Measurements from ENCODE around the gene SASH1.

SASH1 gene

DNA sequence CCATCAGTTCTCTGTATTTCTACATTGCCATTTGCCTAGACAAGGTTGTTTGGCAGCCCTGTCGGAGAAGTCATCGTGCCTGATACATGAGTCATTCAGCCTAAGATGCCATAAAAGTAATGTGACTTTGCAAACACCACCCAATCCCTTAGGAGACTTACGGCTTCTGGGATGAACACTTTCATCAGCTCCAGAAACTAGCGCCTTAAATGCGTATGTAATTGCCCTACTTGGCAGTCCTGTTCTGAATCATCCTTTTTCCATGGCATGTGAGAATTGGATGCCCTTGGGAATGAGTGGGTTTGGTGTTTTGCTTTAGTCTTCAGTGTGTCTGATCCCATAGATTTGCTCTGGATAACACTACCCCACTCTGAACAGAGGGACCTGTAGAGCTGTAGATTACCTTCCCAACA is 158.5 kb downstream of the SASH1 start:
- peak; percentile 97 for DNase-seq (ENCODE audit: low read depth)

DNA sequence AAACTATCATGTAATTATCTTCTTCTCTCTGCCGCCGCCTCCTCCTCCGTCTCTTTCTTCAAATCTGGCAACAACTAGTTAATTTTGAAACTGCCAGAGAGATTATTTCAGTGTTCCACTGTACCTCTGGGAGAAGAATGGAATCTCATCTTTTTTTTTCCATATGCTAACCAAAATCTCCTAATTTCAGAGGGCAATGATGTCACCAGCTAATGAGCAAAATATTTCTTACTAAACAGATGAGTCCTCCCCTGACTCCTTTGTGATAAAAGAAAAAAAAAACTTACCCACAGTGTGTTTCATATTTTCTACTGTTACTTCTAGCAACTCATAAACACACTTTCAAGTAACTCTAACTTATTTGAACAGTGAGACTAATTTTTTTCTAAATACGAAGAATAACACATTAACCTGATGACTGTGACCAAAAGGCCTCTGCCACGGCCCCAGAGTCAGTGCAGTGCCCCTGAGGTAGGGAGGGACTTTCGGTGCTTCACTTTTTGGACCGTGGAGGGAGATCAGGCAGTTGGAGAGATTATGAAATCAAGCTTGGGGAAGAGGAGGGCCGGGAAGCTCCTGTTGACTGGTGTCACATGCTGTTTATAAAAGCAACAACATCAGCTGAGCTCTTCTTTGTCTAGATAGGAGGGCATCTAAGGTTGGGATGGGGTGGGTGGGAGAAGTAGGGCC is 159.6 kb downstream of the SASH1 start:
- DNase-seq (ENCODE audit: low read depth), result no peak

DNA sequence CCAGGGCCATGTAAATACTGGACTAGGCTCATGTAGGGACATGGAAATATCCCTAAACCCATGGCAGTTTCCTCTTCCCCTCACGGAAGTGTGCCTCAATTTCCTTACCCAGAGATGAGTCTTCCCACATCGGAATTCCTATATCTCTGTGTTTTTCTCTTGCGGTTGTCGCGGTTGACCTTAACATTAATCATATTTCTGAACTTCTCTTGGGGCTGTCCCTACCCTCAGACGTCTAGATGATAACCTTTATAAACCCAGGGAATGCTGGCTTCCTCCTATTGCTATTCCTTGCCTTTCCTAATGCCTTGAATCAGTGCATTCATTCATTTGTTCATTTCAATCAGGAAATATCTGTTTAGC is 160.1 kb downstream of the SASH1 start:
- no peak for DNase-seq (ENCODE audit: low read depth)

DNA sequence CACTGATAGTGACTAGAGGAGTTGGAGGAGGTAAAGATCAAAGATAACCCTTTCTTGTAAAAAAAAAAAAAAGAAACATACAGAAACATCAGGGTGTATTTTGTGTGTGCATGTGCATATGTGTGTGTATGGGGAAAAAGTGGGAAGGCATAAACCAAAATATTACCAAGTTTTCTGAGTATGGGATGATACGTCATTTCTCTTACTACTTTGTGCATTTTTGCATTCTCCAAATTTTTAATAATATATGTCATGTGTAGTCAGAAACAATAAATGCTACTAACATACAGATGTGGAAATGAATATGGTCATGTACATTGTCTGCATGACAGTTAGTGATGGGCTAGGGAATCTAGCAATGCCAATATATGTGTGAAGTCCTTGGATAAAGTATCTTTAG is 161.1 kb downstream of the SASH1 start:
- DNase-seq (ENCODE audit: low read depth), result no peak

DNA sequence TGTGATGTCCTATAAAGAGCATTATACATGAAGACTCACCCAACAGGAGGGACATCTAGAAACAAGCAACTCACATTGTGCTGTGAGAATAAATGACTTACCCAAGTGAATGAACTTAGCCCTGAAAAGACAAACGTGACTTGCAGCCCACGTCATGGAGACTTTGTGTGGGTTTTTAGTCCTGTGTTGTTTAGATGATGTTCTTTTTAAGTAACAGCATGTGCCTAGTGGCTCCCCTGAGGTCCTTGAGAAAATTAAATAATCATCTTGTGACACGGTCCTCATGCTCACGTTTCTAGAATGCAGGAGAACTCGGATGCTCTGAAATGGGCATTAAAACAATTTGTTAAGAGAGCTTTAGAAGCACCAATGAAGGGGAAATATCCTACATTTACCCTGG is 165.1 kb downstream of the SASH1 start:
- DNase-seq (ENCODE audit: low read depth), result no peak

DNA sequence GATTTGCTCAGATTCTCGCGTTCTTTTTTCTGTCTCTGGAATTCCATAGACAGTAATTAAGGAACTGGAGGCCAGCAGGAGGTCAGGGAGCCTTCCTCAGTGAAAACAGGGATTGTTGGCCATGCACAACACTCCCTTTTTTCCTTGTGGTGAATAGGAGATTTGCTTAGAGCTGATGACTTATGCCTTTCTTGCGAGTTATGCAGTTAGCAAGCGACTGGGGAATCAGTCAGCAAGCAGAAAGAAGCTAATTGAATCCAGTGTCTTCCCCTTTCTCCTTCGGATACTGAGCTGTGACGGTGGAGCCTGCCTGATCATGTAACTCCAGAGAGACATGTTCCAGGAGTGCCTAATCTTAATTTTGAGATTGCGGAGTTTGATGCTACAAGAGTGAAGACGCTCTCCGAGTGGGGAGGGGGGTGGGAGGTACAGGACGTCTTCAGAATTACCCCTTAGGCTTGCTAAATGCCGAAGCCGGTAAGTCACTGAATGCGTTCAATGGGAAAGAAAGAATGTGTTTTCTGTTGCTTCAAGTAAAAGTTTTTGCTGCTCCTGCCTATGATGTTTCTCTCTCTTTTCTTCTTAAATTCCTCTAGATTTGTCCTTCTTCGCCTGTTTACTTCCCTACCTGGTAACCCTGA is 165.9 kb downstream of the SASH1 start:
- no peak for DNase-seq (ENCODE audit: low read depth)

DNA sequence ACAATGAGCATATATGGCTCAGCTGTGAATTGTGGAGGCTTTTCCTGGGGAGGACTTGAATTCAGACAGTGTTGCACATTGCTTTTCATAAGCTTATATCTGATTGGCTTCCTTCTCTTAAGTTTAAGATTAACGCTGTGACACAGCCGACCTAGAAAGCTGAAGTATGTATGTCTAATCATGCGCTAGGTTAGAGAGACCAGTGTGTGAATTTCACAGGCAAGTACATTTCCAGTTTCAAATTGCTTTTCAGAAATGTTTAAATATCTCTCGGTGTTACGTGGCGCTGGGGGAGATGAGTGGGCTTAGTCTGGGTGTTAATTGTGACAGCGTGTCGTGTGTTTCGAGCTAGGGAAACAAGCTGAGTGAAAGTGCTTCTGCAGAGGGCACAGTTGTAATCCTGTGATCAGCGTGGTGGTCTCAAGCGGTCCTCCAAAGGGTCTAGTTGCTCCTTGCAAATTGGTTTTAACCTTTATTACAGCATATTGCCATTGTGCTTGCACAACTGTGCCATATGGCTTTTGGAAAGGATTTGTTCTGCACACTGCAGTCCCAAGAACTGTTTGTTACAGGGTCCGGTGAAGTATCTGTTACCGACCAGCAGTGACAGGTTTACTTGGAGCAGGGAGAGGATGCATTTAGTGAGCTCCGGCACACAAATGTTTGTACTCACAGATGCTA is 166.6 kb downstream of the SASH1 start:
- no peak for DNase-seq (ENCODE audit: low read depth)

DNA sequence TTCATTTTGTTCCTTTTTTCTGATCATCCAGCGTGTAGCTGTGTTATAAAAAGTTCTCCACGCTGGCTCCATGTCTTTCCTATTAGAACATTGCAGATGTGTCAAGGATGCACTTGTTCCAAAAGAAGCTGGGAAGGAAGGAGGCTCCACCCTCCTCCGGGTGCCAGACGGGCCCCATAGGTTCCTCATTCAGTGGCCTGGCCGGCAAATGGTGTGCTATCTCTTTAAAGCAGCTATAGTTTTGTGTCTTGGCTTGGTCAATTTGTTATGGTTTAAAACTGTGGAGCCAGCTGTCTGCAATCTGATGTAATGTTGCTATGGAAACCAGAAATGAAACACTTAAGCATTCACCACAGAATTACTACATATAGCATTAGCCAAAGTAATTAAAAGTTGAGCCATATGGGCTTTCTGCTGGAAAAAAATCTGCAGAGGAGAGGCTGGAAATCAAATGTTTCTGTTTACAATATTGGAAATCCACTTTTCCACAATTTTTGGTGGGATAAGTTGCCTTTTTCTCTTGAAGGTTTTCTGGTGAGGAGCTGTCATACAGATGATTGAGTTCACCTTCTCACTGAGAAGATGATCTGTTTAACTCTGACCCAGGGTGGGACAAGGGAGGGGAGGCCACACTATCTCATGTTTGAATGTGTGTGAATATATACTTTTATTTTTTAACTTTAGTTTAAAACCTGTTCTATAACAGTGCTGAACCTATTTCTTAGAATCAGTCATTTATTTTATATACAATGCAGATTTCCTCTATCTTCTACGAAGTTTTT is 167.4 kb downstream of the SASH1 start:
- no peak for DNase-seq (ENCODE audit: low read depth)

DNA sequence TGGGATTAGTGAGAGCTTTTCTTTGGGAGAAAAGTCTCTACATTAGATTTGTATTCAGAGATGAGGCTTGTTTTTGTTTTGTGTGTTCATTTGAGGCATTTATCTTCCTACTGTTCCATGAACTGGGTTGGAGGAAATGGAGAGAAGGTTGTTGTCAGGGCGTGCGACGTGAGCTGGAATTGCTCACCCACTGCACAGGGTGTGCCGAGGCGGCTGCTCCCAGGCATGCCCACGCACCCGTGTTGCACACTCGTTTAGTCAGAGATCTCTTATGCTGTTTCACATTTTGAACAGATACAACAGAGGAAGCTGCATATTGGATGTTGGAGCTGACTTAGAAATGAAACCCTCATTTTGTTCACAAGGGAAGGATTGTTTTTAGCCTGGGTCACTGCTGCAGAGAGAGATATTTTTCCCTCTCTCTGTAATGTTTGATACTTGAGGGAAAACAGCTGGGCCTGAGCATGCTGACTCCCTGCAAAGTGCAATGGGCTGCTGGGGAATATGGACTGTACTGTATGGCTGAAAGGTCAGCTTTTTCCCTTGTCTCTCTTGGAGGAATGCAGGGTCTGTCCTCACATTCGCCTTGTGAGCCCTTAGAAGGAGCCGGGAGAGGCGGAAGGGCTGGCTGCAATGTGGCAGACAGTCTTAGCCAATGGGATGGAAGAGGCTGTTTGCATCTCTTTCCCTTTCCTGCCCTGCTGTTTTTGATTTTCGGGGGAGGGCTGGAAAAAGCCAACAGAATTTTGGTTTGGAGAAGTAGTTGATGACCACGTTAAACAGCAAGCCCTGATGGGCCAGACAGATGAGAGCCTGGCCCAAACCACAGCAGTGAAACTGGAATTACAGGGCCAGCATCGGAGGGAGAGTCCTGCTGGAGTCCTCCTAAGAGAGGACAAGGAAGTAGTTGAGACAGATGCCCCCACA is 170.8 kb downstream of the SASH1 start:
- no peak for DNase-seq (ENCODE audit: low read depth)

DNA sequence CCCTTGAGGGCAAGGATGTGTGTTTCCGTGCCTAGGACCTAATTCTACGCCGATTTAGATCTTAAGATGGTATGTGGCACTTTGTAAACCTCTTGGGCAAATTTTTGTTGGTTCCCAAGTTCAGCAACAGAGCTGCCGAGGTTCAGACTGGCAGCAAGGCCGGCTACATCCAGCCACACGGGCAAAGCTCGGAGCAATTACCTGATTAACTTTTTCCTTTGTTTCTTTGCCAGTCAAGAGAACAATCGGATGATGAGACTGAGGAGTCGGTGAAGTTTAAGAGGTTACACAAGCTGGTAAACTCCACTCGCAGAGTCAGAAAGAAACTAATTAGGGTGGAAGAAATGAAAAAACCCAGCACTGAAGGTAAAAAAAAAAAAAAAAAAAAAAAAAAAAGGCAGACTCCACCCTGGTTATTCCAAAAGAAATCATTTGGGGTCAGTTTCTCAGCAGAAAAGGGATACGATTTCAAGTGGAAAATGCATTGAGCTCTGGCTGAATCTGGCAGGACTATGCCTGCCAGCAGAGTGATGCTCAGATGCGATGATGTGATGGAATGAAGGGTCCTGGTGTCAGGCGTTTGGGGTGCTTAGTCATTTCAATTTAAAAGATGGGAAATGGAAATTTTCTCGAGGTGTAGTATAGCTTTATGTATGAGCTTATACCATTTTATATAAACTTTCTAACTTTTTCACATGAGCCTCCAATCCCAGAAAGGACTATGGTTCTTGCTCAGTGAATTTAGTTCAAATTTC is 171.6 kb downstream of the SASH1 start:
- DNase-seq (ENCODE audit: low read depth), result no peak

DNA sequence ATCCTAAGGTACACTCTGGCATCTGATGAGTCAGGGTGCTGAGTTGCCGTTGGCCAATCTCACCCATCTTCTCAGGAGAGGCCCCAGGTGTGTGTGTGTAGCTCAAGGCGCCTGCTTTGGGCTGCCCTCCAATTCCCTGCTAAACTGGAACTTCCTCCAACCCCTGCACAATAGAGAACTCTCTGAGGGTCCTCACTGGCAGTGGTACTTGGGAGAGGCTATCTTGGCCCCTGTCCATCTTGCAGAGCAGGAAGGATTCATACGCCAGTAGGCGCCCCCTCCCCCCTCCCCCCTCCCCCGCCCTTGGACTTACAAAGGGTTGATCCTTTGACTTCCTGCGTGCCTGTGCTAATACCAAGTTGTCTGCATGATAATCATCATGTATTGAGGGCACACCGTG is 173.6 kb downstream of the SASH1 start:
- DNase-seq (ENCODE audit: low read depth), result no peak

DNA sequence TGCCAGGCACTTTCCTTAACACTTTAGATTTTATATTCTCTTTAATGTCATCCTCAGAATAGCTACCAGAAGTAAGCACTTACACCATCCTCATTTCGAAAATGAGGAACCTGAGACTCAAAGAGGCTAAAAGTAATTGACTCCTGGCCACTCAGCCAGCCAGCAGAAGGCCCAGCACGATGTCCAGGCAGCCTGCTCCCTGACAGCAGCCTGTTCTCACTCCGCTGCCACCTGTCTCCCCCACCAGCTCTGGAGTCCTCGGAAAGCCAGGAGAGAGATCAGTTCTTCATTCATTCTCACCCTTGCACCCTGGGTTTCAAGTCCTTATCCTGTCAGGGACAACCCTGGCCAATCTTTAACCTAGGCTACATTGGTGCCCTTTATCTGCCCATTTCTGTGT is 174.0 kb downstream of the SASH1 start:
- no peak for DNase-seq (ENCODE audit: low read depth)

DNA sequence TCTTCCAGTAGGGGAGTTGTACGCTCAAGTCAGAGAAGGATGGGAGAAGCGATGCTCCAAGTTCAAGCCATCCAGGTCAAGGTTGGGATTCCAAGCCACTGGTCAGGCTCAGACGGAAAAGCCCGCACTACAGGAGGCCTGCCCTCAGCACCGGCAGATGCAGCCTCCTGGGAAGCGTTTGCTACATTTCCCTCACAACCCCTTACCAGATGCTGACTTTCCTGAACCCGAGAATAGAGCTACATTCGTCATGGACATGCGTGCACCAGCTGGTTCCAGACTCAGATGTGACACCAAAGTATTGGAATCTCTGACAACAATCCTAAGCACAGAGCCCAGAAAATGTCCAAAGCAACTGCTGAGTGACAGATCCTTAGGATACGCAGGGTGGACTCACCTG is 174.8 kb downstream of the SASH1 start:
- DNase-seq (ENCODE audit: low read depth), result no peak

DNA sequence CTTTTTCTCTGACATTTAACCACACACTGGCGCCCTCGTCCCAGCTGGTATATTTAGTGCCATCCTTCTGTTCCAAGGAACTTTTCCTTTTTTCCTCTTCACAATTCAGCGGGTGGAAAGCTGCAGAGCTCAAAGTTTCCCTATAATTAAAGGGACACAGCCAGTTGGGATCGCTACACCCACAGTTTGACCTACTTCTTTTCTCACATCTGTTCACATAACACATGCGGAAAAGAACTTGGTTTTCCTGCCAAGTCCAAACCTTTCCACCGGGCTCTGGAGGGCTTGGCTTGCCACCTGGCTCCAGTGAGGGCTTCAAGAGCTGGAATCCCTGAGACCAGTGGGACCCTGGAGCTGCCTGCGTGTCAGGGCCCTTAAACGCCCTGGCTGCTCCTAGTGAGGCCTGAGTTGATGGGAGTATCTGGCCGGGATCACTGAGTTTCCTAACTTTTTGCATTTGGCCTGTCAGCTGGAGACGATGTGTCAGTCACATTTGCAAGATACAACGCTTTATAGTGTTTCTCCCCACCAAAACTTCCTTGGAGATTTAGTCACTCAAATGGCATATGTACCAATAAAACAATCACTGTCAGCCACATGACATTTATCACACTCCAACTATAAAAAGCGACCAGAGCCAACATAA is 176.0 kb downstream of the SASH1 start:
- DNase-seq (ENCODE audit: low read depth), result no peak

DNA sequence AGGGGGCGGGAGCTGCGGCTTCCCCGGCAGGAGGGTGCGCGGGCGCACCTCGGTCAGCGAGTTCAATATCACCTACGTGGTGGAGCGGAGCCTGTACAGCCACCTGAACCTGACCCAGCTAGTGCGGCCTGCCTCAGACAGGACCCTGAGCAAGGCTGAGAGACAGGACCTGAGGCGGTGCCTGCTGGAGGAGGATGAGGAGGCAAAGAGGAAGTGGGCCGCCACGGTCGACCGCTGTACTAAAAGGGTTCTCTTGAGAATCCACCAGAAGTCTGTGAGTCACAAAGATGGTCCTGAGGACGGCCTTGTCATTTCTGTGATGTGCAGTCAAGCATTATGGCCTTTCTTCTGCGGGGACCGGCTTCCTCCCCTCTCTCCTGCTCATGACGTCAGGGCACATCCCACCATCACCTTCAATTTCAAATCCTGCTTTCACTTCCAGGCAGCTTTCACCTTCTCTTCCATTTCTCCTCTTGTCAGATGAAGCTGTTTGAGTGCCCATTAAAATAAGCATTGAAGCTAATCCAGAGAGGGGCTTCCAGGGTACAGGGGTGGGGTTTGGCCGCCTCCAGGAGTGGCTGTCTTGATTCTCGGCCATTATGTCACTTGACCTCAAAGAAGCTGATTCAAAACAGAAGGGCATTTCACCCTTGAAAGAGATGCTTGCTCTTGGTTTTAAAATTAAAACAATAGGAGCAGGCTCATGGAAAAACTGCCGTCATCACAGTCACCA is 177.6 kb downstream of the SASH1 start:
- DNase-seq (ENCODE audit: low read depth), result no peak

DNA sequence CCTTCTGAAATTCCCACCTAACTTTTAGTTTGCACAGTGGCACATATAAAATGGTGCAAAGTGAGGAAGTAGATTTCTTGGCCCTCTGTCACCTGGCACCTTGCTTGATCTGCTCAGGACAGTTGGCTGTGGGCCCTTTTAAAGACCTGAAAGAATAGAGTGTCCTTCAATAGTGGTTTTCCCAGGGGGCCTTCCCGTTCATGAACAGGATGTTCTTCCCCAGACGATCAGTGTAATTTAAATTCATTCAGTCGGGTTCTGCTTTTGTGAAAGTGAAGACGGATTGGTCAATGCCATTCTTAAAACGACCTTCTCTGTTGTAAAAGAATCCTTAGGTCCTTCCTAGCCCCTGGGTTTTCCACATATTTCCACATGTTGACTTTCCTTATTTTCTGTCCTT is 178.5 kb downstream of the SASH1 start:
- no peak for DNase-seq (ENCODE audit: low read depth)

DNA sequence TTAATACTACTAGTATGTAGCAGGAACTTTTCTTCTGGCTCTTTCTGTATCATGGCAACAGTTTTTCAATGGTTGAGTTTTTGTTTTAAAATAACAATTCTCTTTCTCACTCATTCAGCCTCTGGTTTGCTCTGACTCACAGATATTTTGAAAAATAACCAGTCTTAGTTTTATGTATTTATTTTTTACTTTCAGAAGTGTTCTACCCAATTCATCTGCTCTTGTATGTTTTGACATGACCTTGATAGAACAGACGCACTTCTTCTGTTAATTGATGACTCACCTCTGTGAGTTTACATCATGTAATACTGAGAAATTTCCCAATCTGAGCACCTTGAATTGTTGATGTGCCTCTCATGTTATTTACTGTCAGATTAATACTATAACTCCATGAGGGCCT is 178.9 kb downstream of the SASH1 start:
- DNase-seq (ENCODE audit: low read depth), result no peak

DNA sequence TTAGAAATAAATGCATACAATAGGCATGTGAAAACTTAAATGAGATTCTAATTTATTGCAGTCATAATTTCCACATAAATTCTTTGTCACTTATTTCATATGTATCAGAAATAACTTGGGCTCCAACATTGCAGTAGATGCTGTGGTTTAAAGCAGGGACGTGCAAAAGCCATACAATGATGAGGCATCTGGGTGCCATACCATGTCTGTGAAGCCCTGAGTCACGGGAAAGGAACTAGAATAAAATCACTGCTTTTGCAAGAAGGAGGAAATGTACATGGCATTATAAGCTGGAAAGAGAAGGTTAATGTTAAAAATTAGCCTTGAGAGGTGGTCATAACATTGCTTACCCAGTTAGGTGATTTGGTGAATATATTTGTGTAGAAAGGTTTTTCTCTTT is 180.4 kb downstream of the SASH1 start:
- DNase-seq (ENCODE audit: low read depth), result peak; percentile 81

DNA sequence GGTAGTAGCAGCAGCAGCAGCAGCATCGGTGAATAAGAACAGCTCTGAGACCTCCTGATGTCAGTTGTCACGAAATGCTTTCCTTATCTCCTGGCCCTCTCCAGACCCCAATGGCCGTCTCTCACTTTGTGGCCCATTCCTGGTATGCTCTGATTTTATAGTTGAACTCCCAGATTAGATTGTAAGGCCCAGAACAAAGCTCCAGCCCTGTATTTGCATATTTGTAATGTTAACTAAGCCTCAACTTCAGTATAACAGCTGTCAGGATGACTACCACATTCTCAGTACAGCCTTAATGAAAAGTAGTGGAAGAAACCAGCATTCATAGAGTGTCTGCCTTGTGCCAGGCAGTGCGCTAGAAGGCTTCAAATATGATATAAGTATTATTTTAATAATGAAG is 180.9 kb downstream of the SASH1 start:
- DNase-seq (ENCODE audit: low read depth), result no peak

DNA sequence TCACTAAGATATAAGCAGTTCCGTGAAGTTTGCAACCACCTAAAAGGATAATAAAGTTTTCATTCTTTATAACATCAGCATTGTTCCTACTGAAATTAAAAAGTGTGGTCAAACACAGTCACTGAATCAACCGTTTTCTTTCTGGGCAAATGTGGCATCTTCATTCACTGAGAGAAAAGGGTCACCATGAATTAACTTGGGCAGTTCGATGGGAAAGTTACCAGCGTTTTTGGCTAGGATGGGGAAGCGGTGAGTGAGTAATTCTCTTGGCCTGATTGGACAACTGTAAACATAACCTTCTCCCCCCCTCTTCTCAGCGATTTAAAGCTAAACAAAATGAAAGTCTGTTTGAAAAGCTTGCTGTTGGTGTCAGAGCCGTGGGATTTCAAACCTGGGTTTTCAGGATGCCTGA is 181.8 kb downstream of the SASH1 start:
- DNase-seq (ENCODE audit: low read depth), result no peak

All from HS-27A (cell line).